CD4-positive, alpha-beta T cell (primary cell): ENCODE measurements around the gene ICE2. TPM values are rescaled to one million over a fixed set of nuclear protein-coding genes. Genes with fewer than 3 reads are reported as not detected.

Source experiments
- ATAC-seq: fragments of 200-7000 bp; cut with Tn5 transposase; one replicate; pipeline ENCODE4 v1.10.0; 2022; ENCODE audit warnings: mild to moderate bottlenecking; ENCODE audit not compliant: poor library complexity
- CTCF ChIA-PET: fragments of 350-600 bp; sonication (Branson Sonifier 250); formaldehyde crosslinking; loops from one replicate; lab custom pipeline; 2021; ENCODE audit warnings: antibody characterized with exemption, inconsistent platforms; lab: Charles Lee
- POLR2A ChIA-PET: fragments of 350-600 bp; sonication (Branson Sonifier 250); formaldehyde crosslinking; loops from one replicate; lab custom pipeline; 2021; ENCODE audit warnings: antibody characterized with exemption, inconsistent platforms; lab: Charles Lee
- DNase-seq, 14 experiments: peaks; one replicate each; pipeline ENCODE4 v3.0.0-alpha.2; 2013 to 2020; ENCODE audit warnings: mixed read lengths in 2 of 14
- H3K27ac ChIP-seq, 2 donors: one replicate each; pipeline versions ENCODE4 v1.5.1 to v1.7.0; 2013; ENCODE audit warnings: low read length in 2 of 2, low read depth in 1 of 2, mild to moderate bottlenecking in 1 of 2
- H3K27me3 ChIP-seq, 2 experiments: 1 replicate in 1 of 2; 2 replicates in 1 of 2; pipeline versions ENCODE4 v1.6.1 to v1.7.0; 2013; ENCODE audit warnings: low read length in 2 of 2, control low read depth in 1 of 2, mild to moderate bottlenecking in 1 of 2, moderate library complexity in 1 of 2; ENCODE audit not compliant: insufficient read depth in 2 of 2, control insufficient read depth in 1 of 2
- H3K36me3 ChIP-seq: one replicate; pipeline ENCODE4 v1.6.1; 2013; ENCODE audit warnings: low read length, control low read depth; ENCODE audit not compliant: insufficient read depth
- H3K4me1 ChIP-seq: one replicate; pipeline ENCODE4 v1.6.1; 2013; ENCODE audit warnings: low read length, control low read depth; ENCODE audit not compliant: insufficient read depth
- H3K4me3 ChIP-seq: one replicate; pipeline ENCODE4 v1.5.1; 2013; ENCODE audit warnings: mild to moderate bottlenecking, low read length, moderate library complexity
- H3K9me3 ChIP-seq, 2 experiments: 1 replicate in 1 of 2; 2 replicates in 1 of 2; pipeline versions ENCODE4 v1.6.1 to v1.7.0; 2013; ENCODE audit warnings: low read length in 2 of 2, mild to moderate bottlenecking in 2 of 2, control low read depth in 1 of 2, moderate library complexity in 1 of 2; ENCODE audit not compliant: control insufficient read depth in 1 of 2, insufficient read depth in 1 of 2
- H3K27ac Mint-ChIP-seq: one replicate; pipeline ENCODE4 v1.8.0; 2020; ENCODE audit warnings: mixed read lengths
- H3K27me3 Mint-ChIP-seq: one replicate; pipeline ENCODE4 v1.8.0; 2021; ENCODE audit warnings: mixed read lengths
- H3K36me3 Mint-ChIP-seq: one replicate; pipeline ENCODE4 v1.8.0; 2021; ENCODE audit warnings: low read depth, mixed read lengths
- H3K4me1 Mint-ChIP-seq: one replicate; pipeline ENCODE4 v1.8.0; 2021; ENCODE audit warnings: low read depth, mixed read lengths
- H3K4me3 Mint-ChIP-seq: one replicate; pipeline ENCODE4 v1.8.0; 2020; ENCODE audit warnings: mild to moderate bottlenecking, mixed read lengths
- H3K9me3 Mint-ChIP-seq: one replicate; pipeline ENCODE4 v1.8.0; 2020; ENCODE audit warnings: mixed read lengths
- CTCF ChIP-seq: fragments of 200-600 bp; IDR thresholded peaks from one replicate; pipeline ENCODE4 v1.8.0; 2022; ENCODE audit warnings: antibody characterized with exemption, mild to moderate bottlenecking
- intact Hi-C, 2 experiments: fragments of 100-400 bp; cut with DNase I in 1 of 2; cut with micrococcal nuclease in 1 of 2; formaldehyde crosslinking; loops; one replicate each; pipeline versions ENCODE4 v1.15.1 to v1.9.0; 2023 to 2025; cut with DNase I, micrococcal nuclease
- total RNA-seq, 174 experiments: library from RNA in 2 of 174; stranded (reverse) in 2 of 174; gene quantifications; one replicate each; pipeline ENCODE4 v1.2.3 and lab custom pipeline; 2021 to 2026

The ICE2 gene
- total RNA-seq, 2 experiments from 2014 or later: 20.4 to 23.4 TPM

GRCh38 chr15:60381148-60381788, 97.7 kb downstream of the ICE2 start:
- H3K4me1 ChIP-seq: no peaks in the 10 kb centered on the region
- ATAC-seq (no peak), DNase-seq (no peak)
- H3K27me3 Mint-ChIP-seq: no peaks in the 10 kb centered on the region
- no peaks in the 10 kb centered on the region for H3K9me3 Mint-ChIP-seq
- peaks cover 52% of the 10 kb centered on the region for H3K36me3 Mint-ChIP-seq
- no peak for TF ChIP-seq CTCF
- ChIA-PET POLR2A (no interaction called here), CTCF (no interaction called here)
- H3K27ac Mint-ChIP-seq: no peak overlapping the region
- no peak overlapping the region for H3K4me3 ChIP-seq
- no peaks in the 10 kb centered on the region for H3K27me3 ChIP-seq
- H3K36me3 ChIP-seq: peaks cover 54% of the 10 kb centered on the region
- H3K4me1 Mint-ChIP-seq: no peaks in the 10 kb centered on the region
- H3K4me3 Mint-ChIP-seq: no peak overlapping the region
- H3K27ac ChIP-seq: no peak overlapping the region
- intact Hi-C loops: no loop called here
- no peaks in the 10 kb centered on the region for H3K9me3 ChIP-seq

GRCh38 chr15:60379525-60380274, 99.2 kb downstream of the ICE2 start:
- Histone ChIP-seq H3K27me3 (no peaks in the 10 kb centered on the region), H3K4me1 (no peaks in the 10 kb centered on the region), H3K4me3 (no peak overlapping the region), H3K36me3 (peaks cover 59% of the 10 kb centered on the region), H3K27ac (no peak overlapping the region), H3K9me3 (no peaks in the 10 kb centered on the region)
- Mint-ChIP-seq H3K4me3 (no peak overlapping the region), H3K27me3 (no peaks in the 10 kb centered on the region), H3K9me3 (no peaks in the 10 kb centered on the region), H3K27ac (no peak overlapping the region), H3K36me3 (peaks cover 64% of the 10 kb centered on the region), H3K4me1 (no peaks in the 10 kb centered on the region)
- ATAC-seq: no peak
- intact Hi-C loops: loop anchor here in 1 of 2 experiments (10.0 kb wide), 1 partner anchor 65 kb away; no protein-coding TSS in a partner anchor
- POLR2A ChIA-PET: no interaction called here
- CTCF ChIA-PET: no interaction called here
- no peak for DNase-seq
- TF ChIP-seq CTCF: no peak

GRCh38 chr15:60379185-60379524, 99.8 kb downstream of the ICE2 start:
- intact Hi-C loops: loop anchor here in 1 of 2 experiments (10.0 kb wide), 1 partner anchor 64 kb away; no protein-coding TSS in a partner anchor
- Mint-ChIP-seq H3K27me3 (no peaks in the 10 kb centered on the region), H3K9me3 (no peaks in the 10 kb centered on the region), H3K4me3 (no peak overlapping the region), H3K4me1 (no peaks in the 10 kb centered on the region), H3K36me3 (peaks cover 61% of the 10 kb centered on the region), H3K27ac (no peak overlapping the region)
- ChIA-PET CTCF (no interaction called here), POLR2A (no interaction called here)
- H3K36me3 ChIP-seq: peaks cover 61% of the 10 kb centered on the region
- no peaks in the 10 kb centered on the region for H3K27me3 ChIP-seq
- H3K4me3 ChIP-seq: no peak overlapping the region
- DNase-seq: no peak
- ATAC-seq: no peak
- no peak overlapping the region for H3K27ac ChIP-seq
- H3K4me1 ChIP-seq: no peaks in the 10 kb centered on the region
- no peak for TF ChIP-seq CTCF
- no peaks in the 10 kb centered on the region for H3K9me3 ChIP-seq
